Stimulated activated CD8-positive, alpha-beta memory T cell treated with anti-CD3 and anti-CD28 coated beads, Interleukin-12 subunit alpha, Interleukin-12 subunit beta, amount 100 ng/mL, for 24 hours (primary cell): ENCODE data around the gene CADPS2.
"Not testable (repeated sequence)": the region's sequence is repeated elsewhere in the genome, so short reads cannot be mapped to it uniquely, and the experiment has no call there.

ENCODE experiments used
- DNase-seq: peaks from one replicate; pipeline ENCODE4 v3.0.0-alpha.2; 2020; ENCODE audit errors: extremely low read depth

Gene CADPS2

DNA sequence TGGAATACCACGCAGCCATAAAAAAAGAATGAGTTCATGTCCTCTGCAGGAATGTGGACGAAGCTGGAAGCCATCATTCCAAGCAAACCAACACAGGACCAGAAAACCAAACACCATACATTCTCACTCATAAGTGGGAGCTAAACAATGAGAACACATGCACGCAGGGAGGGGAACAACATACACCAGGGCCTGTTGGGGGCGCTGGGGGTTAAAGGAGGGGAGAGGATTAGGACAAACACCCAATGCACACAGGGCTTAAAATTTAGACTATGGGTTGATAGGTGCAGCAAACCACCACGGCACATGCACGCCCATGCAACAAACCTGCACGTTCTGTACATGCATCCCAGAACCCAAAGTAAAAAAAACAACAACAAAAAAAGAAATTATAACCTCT, 210.6 kb downstream of the CADPS2 start:
- DNase-seq, result no peak

DNA sequence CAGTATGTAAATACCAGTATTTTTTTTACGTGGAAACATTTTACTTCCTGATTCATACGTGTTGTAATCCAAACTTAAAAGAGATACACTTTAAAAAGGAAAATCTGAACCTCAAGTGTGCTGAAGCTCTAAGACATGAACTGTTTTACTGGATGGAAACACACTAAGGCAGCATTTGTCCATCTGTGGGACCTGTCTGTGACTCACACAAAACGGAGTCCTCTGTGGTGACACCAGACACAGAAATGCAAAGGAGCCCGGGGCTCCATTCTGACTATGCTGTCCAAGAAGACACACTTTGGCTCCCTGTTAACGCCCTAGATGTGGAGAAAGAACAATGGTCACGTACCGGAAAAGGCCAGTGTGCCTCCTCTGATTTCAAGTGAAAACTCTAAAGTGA, 211.2 kb downstream of the CADPS2 start:
- no peak for DNase-seq

DNA sequence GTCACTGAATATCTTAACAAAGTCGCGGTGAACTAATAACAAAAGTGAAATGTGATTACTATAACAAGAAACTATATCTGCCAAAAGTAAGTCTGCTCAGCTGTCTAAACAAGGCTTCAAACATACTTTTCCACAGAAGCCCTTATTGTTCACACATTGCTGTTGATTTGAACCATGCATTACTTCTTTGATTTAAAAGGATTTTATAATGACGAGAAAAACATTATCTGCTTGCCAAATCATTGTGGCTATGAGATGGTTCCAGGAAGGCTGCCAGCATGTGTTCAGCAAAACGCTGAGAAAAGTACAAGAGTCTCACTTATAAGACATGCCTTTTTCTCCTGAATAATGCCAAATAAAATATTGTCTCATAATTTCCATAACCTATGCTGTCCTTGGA, 211.8 kb downstream of the CADPS2 start:
- DNase-seq, result no peak

DNA sequence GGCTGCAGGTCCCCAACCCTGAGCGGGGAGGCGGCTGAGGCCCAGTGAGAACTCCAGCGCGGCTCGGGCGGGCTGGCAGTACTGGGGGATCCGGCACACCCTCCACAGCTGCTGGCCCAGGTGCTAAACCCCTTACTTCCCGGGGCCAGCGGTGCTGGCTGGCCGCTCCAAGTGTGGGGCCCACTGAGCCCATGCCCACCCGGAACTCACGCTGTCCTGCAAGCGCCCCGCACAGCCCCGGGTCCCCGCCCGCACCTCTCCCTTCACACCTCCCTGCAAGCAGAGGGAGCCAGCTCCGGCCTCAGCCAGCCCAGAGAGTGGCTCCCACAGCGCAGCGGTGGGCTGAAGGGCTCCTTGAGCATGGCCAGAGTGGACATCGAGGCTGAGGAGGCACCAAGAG, 212.3 kb downstream of the CADPS2 start:
- DNase-seq, result no peak

DNA sequence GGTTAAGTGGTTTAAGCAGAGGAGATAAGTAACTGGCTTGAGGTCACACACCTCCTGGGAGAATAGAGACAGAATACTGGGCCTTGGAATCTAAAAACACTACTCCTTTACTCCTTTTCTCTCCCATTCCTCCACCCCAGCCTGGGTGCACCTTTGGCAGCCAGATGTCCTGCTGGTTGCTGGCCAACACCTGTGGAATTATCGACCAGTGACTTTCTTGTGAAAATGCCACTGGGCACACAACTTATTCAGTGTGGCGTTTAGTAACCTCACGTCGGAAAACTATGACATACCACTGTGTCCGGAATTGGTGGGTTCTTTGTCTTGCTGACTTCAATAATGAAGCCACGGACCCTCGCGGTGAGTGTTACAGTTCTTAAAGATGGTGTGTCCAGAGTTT, 213.7 kb downstream of the CADPS2 start:
- DNase-seq, result no peak

DNA sequence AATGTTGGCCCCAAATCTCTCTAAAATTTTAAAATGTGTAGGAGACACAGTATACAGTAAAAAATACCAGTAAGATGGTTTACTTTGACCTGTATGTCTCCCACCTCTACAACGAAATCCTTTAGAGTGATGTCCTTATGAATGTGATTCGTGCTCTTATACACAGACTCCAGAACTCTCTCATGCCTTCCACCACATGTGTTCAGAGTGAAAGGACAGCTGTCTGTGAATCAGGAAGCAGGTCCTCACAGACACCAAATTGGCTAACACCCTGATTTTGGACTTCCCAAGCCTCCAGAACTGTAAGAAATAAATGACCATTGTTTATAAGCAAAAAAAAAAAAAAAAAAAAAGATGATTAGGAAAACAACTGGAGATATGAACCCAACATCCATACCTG, 222.5 kb downstream of the CADPS2 start:
- no peak for DNase-seq

DNA sequence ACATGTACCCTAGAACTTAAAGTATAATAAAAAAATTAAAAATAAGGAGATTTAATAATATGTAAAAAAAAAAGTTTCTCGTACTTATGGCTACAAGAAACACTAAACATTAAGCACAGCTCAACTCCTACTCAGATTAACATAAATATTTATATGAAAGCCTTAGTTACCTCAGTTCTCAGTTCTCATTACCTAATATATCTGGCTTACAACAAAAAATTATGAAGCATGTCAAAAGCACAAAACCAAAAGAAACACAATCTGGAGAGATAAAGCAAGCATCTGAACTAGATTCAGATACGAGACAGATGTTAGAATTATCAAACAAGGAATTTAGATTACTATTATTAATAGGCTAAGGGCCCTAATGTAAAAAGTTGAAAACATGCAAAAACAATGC, 227.4 kb downstream of the CADPS2 start:
- DNase-seq, result no peak

DNA sequence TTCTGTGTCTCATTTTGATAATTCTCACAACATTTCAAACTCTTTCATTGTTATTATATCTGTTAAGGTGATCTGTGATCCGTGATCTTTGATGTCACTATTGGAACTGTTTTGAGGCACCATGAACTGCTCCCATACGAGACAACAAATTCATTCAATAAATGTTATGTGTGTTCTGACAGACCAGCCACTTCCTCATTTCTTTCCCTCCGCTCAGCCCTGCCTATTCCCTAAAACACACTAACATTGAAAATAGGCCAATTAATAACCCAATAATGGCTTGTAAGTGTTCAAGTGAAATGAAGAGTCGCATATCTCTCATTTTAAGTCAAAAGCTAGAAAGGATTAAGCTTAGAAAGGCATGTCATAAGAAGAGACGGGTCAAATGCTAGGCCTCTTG, 232.6 kb downstream of the CADPS2 start:
- no peak for DNase-seq

DNA sequence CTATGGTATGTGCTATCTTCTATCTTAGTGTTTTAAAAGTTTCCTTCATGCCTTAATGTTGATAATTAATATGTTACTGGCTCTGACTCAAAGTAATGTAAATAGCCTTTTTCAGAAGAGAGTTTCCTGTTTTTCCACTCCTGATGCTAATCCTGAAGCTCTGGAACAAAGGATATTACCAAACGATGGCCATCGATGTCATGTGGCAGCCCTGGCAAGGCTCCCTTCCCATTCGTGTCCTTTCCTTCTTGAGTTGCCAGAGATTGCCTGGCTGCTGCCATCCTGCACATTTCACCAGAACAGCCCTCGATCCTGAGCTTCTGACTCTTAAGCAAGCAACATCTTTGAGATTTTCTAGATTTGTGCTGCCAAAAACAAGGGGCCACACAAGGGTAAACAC, 233.4 kb downstream of the CADPS2 start:
- no peak for DNase-seq

DNA sequence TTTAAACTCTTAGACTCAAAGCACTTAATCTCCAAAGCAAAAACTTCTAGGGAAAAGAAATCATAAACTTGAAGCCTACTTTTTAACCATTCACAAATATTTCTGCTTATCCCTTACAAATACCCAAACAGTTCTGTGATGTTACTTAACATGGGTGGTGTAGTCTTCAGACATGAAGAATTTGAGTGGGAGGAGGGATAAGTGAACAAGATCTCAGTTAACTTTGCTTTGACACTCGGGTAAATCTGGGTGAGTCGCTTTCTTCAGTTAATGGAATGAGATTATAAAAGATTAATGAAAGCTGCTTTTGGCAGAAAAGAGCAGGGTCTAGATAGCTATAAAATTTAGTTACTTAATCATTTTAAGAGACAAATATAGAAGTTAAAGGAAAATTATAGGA, 234.8 kb downstream of the CADPS2 start:
- DNase-seq, result no peak

DNA sequence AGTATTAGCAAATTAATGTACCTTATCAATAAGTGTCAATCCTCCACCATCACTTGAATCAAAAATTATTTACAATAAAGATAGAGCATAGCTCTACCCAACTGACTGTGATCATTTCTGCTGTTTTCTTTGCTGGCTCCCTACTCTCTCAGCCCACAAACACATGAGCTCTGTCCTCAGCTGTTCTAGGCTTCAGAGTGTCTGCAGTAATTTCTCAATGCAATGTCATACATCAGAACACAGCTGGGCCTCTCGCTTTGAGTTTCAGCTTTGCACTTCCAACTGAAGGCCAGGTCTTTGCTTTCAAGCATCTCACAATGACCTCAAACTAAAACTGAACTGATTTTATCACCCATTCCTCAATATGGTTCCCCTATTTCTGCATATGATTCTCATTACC, 243.0 kb downstream of the CADPS2 start:
- DNase-seq, result no peak

DNA sequence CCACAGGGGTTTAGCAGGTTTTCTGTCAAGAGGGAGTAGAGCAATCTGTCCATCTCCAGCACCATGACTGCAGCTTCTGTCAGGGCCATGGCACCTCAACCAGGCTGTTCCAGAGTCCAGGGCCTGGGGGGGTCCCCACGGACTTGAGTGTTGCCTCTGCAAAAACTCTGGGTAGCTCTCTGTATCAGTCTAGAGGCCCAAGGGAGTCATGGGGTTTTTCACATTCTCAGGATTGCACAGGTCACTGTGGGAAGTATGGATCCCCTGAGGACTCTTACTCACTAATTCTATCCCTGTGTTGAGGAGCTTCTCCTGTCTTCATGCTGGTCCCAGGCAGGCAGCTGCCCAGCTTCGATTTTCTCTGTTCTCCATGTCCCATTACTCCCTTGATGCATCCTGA, 247.8 kb downstream of the CADPS2 start:
- no peak for DNase-seq

DNA sequence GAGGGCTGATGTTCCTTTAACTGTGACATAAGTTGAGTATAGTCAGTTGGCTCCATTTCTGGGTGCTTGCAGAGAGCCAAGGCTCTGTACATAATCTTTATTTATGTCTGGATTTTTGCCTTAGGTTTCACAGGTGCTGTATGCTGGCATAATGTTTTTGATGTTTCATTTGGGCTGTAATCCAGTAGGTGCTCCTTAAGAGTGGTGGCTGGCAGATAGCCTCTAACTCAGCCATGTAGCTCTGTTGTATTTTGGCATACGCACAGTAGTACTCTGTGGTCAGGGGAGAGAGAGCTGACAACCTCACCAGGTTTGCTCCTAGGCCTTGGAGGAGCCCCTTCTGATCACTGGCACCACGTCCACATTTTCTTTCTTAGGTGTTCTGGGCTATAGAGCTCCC, 248.5 kb downstream of the CADPS2 start:
- DNase-seq, result no peak

DNA sequence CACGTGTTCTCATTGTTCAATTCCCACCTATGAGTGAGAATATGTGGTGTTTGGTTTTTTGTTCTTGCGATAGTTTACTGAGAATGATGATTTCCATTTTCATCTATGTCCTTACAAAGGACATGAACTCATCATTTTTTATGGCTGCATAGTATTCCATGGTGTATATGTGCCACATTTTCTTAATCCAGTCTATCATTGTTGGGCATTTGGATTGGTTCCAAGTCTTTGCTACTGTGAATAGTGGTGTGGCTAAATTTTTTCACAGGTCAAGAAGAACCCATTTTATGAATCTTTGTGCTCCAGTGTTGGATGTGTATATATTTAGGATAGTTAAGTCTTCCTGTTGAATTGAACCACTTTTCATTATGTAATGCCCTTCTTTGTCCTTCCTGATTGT, 250.8 kb downstream of the CADPS2 start:
- not testable (repeated sequence) for DNase-seq

DNA sequence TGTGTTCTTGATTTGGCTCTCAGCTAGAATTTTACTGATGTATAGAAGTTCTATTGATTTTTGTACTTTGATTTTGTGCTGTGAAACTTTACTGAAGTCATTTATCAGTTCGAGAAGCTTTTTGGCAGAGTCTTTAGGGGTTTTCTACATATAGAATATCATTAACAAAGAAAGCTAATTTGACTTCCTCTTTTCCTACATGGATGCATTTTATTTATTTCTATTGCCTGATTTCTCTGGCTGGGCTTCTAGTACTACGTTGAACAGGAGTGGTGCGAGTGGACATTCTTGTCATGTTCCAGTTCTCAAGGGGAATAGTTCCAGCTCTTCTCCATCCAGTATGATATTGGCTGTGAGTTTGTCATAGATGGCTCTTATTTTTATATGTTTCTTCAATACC, 252.8 kb downstream of the CADPS2 start:
- DNase-seq, result no peak

DNA sequence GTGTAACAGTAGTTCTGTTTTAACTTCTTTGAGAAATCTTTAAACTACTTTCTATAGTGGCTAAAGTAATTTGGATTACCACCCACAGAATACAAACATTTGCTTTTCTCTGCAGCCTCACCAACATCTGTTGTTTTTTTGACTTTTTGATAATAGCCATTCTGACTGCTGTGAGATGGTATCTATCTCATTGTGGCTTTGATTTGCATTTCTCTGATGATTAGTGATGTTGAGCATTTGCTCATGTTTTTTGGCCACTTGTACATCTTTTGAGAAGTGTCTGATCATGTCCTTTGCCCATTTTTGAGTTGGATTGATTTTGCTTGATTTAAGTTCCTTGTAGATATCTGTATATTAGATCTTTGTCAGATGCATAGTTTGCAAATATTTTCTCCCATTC, 254.0 kb downstream of the CADPS2 start:
- no peak for DNase-seq

DNA sequence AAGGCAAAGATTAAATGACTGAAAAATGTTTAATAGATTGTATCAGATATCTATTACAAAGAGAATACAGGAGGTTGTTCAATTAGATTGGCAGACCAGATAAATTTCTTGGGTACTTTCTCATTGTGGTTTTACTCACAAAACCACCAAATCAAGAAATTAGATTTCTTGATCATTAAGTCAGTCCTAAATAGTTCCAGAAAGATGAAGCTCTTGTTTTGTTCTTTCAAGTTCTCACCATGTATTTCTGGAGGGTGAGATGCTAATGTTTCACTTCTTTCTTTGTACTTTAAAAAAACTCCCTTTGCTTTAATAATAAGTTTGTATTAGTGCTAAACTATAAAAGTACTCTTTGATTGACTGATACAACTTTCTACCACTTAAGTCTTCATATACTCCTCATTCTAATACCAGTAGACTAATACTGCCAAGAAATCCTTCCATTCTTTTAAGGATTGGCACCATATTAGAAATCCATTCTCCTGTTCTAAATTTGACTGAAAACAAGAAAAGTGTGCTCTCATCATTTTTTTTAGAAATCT, 256.8 kb downstream of the CADPS2 start:
- no peak for DNase-seq

DNA sequence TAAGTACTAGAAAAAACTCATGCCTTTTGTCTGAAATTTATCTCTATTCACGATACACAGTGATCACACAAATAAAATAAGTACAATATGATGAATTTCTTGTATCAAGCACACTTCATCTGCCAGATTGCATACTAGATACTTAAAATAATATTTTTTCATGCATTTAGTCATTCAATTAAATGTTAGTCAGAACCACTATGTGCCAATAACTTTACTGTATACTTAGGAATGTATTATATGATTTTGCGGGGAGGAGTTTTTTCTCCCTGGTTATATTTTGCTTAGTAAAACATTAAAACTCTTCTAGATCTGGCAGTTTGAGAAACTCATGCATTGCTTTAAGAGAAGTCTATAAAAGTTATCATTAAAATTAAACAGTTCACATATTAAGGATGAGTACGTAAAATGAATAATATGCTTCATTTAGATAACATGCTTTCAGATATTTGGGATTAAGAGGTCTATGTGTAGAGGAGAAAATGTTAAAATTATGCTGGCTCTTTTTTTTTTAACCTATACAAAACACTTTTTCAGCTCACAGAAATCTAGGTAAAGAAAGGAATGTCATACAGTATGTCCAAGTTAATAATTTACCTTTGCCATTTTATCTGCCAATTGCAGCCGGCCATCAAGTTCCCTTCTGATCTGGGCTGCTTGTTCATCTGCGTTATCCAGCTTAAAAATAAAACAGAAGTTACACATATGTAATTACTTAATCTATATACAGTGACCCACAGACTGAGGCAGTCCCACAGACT, 257.4 kb downstream of the CADPS2 start:
- DNase-seq, result no peak

DNA sequence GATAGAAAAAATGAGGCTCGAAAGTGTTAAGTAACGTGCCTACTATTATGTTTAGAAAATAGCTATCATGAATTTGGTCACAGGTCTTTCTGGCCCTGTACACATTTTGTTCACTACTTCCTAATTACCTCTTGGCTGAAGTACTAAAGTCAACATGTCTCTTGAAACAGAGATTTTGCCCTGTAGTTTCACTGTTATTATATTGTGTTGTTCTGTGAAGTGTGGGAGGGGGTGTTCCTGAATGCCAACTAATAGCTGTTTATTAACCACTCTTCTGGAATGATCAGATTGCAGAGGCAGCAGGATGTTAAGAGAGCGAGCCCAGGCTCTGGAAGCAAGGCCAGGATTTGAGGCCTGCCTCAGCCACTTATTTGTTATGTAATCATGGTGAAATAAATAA, 259.5 kb downstream of the CADPS2 start:
- DNase-seq, result no peak

DNA sequence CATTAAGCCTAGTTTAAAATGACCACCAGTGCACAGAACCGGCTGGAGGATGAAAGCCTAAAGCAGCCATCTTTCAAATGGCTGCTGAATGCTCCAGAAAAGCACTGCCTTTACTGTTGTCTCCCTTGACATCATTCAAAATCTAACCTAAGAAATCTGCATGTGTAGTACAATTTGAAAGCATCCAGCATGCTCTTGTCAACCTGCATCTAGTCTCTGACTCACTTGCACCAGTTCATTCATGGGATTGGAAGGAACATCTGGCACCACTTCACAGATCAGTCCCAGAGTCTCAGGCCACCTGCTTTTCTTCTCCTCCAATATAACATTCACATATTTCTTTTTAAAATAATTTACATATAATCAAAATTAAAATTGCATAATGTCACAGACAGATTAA, 263.6 kb downstream of the CADPS2 start:
- DNase-seq, result no peak

DNA sequence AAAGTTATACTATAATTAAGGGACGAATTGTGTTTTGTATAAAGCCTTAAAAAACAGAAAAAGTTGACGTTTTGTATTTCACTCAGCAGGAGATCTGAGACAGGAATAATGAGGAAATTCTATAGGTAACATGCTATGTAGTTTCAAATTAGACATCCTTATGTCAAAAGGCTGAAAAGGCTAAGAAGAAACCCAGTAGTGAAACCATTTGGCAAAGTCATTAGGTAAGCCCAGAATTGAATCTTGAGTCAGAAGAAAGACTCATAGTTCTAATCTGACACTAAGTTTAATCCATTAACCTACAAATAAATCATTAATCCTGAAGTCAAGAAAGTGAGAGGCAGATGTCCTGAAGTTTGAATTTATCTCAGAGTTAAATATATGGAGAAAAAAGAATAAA, 266.6 kb downstream of the CADPS2 start:
- no peak for DNase-seq

DNA sequence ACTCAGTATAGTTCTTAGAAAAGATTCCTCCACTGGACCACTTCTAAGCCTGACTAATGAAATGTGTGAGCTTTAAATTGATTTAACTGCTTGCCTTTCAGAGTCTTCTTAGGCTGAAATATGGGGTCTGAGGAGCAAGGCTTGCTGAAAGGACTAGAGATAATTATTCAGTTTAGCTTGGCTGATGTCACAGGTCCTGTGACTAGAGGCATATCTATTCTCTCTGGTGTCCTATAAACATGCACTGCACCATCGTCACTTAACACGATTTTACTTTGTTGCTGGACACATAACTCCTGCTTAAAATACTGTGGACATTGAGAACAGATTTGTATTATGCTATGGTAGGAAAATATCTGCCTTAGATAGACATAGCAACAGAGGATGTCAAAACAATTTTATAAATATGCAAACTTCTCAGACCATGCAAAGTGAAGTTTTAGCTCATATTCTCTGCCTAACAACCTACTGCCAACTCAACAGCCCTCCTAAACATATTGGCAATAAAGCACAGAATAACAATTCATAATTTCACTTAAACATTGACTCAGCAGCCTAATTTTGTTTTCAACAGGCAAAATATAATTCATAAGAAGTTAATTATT, 267.6 kb downstream of the CADPS2 start:
- no peak for DNase-seq

DNA sequence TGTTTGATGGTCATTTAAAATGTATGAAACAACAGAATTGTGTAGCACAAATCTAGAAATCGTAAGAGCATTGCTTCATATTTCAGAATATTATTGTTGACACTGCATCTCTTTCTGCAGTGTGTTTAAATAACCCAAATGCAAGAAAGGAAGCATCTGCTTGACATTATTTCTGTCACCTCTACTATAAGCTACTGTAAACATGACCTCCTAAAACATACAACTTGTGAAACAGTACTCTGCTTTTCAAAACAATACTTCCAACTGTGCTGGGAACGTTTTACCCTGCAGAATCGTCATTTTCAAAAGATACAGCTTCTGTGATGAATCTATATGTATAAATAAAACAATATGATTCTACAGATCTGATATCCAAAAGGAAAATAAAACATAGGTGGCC, 269.3 kb downstream of the CADPS2 start:
- DNase-seq, result no peak

DNA sequence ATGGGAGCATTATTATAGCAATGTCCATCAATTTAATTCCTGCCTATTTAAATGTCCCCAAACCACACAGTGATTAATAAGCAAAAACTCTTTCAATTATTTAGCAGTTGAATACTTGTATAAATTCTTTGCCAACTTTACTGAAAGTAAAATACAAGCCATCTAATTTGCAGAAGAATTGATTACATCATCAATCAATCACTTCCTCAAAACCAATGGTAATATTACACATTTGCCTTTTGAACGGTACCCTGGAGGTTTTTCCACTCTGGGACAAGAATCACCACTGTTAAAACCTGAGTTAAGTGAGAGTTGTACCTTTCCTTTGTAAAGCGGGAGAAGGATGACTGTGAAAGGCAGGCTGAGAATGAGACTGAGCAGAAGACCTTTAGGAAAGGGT, 280.3 kb downstream of the CADPS2 start:
- no peak for DNase-seq
